Measurements from ENCODE around the gene LHX1.
A peak's percentile ranks its signal among the peaks of the same experiment; 100 is the strongest.

GRCh38 chr17:36920032-36921005 lies 17.0 kb upstream of the LHX1 start:
- no peak for TF ChIP-seq ZNF449 (tag by site-specific recombination; IDR thresholded peaks at IDR 0.05)
- TF ChIP-seq, protein P1, sequence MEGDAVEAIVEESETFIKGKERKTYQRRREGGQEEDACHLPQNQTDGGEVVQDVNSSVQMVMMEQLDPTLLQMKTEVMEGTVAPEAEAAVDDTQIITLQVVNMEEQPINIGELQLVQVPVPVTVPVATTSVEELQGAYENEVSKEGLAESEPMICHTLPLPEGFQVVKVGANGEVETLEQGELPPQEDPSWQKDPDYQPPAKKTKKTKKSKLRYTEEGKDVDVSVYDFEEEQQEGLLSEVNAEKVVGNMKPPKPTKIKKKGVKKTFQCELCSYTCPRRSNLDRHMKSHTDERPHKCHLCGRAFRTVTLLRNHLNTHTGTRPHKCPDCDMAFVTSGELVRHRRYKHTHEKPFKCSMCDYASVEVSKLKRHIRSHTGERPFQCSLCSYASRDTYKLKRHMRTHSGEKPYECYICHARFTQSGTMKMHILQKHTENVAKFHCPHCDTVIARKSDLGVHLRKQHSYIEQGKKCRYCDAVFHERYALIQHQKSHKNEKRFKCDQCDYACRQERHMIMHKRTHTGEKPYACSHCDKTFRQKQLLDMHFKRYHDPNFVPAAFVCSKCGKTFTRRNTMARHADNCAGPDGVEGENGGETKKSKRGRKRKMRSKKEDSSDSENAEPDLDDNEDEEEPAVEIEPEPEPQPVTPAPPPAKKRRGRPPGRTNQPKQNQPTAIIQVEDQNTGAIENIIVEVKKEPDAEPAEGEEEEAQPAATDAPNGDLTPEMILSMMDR (tag by site-specific recombination; IDR thresholded peaks at IDR 0.05): no peak
- no peak for TF ChIP-seq ZNF311 (tag by site-specific recombination; IDR thresholded peaks at IDR 0.05; ENCODE audit: borderline replicate concordance)
- no peak for TF ChIP-seq GFI1B (tag by site-specific recombination; IDR thresholded peaks at IDR 0.05)
- no peak for TF ChIP-seq ZNF174 (tag by site-specific recombination; IDR thresholded peaks at IDR 0.05)
- TF ChIP-seq PATZ1 (tag by site-specific recombination; IDR thresholded peaks at IDR 0.05): peak; percentile 49; the same call in 1 of the 2 replicates
- no peak for TF ChIP-seq ZXDB (tag by site-specific recombination; IDR thresholded peaks at IDR 0.05)
- TF ChIP-seq ZNF549 (tag by site-specific recombination; IDR thresholded peaks at IDR 0.05): no peak
- TF ChIP-seq ZSCAN18 (tag by site-specific recombination; IDR thresholded peaks at IDR 0.05): no peak
- no peak for TF ChIP-seq ZNF140 (tag by site-specific recombination; IDR thresholded peaks at IDR 0.05)
- TF ChIP-seq, protein P2, sequence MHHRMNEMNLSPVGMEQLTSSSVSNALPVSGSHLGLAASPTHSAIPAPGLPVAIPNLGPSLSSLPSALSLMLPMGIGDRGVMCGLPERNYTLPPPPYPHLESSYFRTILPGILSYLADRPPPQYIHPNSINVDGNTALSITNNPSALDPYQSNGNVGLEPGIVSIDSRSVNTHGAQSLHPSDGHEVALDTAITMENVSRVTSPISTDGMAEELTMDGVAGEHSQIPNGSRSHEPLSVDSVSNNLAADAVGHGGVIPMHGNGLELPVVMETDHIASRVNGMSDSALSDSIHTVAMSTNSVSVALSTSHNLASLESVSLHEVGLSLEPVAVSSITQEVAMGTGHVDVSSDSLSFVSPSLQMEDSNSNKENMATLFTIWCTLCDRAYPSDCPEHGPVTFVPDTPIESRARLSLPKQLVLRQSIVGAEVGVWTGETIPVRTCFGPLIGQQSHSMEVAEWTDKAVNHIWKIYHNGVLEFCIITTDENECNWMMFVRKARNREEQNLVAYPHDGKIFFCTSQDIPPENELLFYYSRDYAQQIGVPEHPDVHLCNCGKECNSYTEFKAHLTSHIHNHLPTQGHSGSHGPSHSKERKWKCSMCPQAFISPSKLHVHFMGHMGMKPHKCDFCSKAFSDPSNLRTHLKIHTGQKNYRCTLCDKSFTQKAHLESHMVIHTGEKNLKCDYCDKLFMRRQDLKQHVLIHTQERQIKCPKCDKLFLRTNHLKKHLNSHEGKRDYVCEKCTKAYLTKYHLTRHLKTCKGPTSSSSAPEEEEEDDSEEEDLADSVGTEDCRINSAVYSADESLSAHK (tag by site-specific recombination; IDR thresholded peaks at IDR 0.05): no peak
- no peak for TF ChIP-seq ZNF658 (tag by site-specific recombination; IDR thresholded peaks at IDR 0.05)

Data from HEK293 (cell line).